Central memory CD8-positive, alpha-beta T cell (primary cell): Measurements from ENCODE around the gene MAN2B2.
"Not testable (repeated sequence)": the region's sequence is repeated elsewhere in the genome, so short reads cannot be mapped to it uniquely, and the experiment has no call there.

Experiments used
- ATAC-seq: fragments of 150-1000 bp; cut with Tn5 transposase; replicated peaks from 2 replicates; pipeline ENCODE4 v1.10.0; 2022; ENCODE audit warnings: mild to moderate bottlenecking, moderate FRiP score, moderate number of reproducible peaks; ENCODE audit not compliant: poor library complexity, severe bottlenecking; ENCODE audit errors: extremely low read depth
- DNase-seq, 2 donors: peaks; one replicate each; pipeline ENCODE4 v3.0.0; 2021; ENCODE audit warnings: low spot score in 2 of 2
- H3K27ac Mint-ChIP-seq: one replicate; pipeline ENCODE4 v1.8.0; 2022; ENCODE audit warnings: low read depth, mild to moderate bottlenecking, moderate library complexity, mixed read lengths
- H3K27me3 Mint-ChIP-seq: one replicate; pipeline ENCODE4 v1.8.0; 2022; ENCODE audit warnings: mixed read lengths
- H3K36me3 Mint-ChIP-seq: one replicate; pipeline ENCODE4 v1.8.0; 2022; ENCODE audit warnings: mild to moderate bottlenecking, moderate library complexity, mixed read lengths; ENCODE audit not compliant: insufficient read depth
- H3K4me1 Mint-ChIP-seq: one replicate; pipeline ENCODE4 v1.8.0; 2022; ENCODE audit warnings: mixed read lengths
- H3K4me3 Mint-ChIP-seq: one replicate; pipeline ENCODE4 v1.8.0; 2022; ENCODE audit warnings: mild to moderate bottlenecking, moderate library complexity, mixed read lengths
- H3K9me3 Mint-ChIP-seq: one replicate; pipeline ENCODE4 v1.8.0; 2022; ENCODE audit warnings: mixed read lengths

MAN2B2 gene

GRCh38 chr4:6672131-6672530, 97.1 kb downstream of the MAN2B2 start:
- H3K9me3 Mint-ChIP-seq = no peaks in the 10 kb centered on the region
- H3K27me3 Mint-ChIP-seq = no peaks in the 10 kb centered on the region
- ATAC-seq (no peak), DNase-seq (no peak)
- H3K27ac Mint-ChIP-seq = no peak overlapping the region
- H3K36me3 Mint-ChIP-seq = peaks cover 29% of the 10 kb centered on the region
- no peak overlapping the region for H3K4me3 Mint-ChIP-seq
- H3K4me1 Mint-ChIP-seq = peaks cover 37% of the 10 kb centered on the region

DNA sequence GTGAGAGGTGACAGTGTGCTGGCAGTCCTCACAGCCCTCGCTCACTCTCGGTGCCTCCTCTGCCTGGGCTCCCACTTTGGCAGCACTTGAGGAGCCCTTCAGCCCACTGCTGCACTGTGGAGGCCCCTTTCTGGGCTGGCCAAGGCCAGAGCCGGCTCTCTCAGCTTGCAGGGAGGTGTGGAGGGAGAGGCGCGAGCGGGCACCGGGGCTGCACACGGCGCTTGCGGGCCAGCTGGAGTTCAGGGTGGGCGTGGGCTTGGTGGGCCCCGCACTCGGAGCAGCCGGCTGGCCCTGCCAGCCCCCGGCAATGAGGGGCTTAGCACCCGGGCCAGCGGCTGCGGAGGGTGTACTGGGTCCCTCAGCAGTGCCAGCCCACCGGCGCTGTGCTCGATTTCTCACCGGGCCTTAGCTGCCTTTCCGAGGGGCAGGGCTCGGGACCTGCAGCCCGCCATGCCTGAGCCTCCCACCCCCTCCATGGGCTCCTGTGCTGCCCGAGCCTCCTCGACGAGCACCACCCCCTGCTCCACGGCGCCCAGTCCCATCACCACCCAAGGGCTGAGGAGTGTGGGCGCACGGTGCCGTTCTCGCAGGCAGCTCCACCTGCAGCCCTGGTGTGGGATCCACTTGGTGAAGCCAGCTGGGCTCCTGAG, 97.7 kb downstream of the MAN2B2 start:
- Mint-ChIP-seq H3K4me3 (peak overlapping the region; percentile 91), H3K36me3 (peaks cover 33% of the 10 kb centered on the region), H3K27ac (peak overlapping the region; percentile 66), H3K4me1 (peaks cover 42% of the 10 kb centered on the region)
- DNase-seq, H3K27me3 Mint-ChIP-seq, H3K9me3 Mint-ChIP-seq, ATAC-seq: not testable (repeated sequence)
